Myocyte (in vitro differentiated cells): ENCODE measurements around the gene ARL9. TPM values are rescaled to one million over a fixed set of nuclear protein-coding genes. Genes with fewer than 3 reads are reported as not detected.

Experiments used
- DNase-seq: peaks from one replicate; pipeline ENCODE4 v3.0.0-alpha.2; 2012; ENCODE audit warnings: low read depth
- polyA plus RNA-seq: library from polyadenylated mRNA; unstranded; fragments of >200 nt; gene quantifications from one replicate; pipeline ENCODE4 v1.2.1, GENCODE V29; 2012; ENCODE audit warnings: missing spikeins
- total RNA-seq: library from RNA; depleted of rRNA; stranded (reverse); fragments of >200 nt; gene quantifications from 2 replicates; pipeline ENCODE4 v1.2.3, GENCODE V29; 2014

ARL9 gene, protein sequence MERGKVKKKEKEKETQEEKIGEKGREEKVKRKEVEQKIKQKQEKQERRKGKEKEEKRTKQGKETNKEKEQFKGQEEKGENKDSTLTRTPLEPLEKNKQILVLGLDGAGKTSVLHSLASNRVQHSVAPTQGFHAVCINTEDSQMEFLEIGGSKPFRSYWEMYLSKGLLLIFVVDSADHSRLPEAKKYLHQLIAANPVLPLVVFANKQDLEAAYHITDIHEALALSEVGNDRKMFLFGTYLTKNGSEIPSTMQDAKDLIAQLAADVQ
- total RNA-seq: not detected in 2 replicates
- polyA plus RNA-seq: 0.05 TPM

DNA sequence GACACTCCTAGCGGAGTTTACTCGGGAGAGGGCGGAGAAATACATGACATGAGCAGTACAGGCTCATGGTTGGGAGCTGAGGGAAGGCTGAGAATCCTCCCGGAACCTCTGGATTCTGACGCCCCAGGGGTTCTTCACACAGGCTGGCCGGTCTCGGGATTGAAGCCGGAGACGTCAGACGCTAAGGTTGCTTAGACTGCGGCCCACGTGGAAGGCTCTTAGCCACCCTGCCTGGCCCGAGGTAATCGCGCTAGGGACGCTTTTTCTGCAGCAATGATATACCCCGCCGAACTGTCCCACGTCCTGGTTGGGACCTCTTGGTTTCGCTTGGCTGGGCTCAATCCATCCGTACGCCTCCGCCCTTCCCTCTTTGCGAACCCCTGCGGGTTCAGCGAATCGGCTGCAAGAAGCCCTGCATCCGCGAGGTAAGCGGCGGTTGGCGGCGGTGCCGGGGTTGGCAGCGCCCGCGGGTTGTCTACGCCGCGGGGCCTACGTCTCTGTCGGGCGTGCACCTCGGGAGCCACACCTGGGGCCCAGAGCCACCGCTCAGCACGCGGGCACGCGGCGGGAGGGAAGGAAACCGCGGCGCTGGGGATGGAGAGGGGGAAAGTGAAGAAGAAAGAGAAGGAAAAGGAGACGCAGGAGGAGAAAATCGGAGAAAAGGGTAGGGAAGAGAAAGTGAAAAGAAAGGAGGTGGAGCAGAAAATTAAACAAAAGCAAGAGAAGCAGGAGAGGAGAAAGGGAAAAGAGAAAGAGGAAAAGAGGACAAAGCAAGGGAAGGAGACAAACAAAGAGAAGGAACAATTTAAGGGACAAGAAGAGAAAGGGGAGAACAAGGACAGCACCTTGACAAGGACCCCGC is at the start of gene ARL9:
Gene ARL9, plus strand, starts transcription at position 523 of the 862 bp plus-strand sequence. Its CDS starts 72 bp downstream, at position 595.
- peak; percentile 29 for DNase-seq

DNA sequence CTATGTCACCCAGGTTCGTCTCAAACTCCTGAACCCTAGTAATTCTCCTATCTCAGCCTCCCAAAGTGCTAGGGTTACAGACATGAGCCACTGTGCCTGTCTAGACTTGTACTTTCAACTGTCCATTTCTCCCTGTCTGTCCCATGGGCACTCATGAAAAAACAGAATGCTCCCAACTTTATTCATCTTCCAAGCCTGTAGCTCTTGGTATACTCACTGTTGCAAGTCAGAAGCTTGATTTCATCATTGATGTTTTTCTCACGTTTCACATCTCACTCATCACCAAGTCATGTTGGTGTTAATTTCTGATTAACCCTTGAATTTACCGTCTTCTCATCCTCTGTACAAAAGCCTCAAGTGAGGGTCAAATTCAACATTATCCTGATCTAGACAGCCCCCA is 45.5 kb upstream of the ARL9 start:
- DNase-seq: no peak

DNA sequence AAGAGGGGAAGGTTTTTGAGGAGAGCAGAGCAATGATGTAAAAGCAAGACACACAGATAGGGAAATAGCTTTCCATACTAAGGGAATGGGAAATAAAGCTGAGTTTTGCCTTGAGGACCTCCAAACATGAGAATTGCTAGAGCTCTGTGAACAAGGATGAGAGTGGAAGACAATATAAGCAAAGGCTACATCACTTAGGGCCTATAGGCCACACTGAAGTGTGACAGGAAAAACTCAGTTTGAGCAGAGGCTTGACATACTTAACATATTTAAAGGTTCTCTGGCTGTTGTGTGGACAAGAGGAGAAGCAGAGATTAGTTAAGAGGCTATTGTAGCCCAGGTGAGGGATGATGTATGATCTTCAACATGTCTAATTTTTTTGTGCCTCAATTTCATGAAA is 43.4 kb upstream of the ARL9 start:
- DNase-seq: no peak

DNA sequence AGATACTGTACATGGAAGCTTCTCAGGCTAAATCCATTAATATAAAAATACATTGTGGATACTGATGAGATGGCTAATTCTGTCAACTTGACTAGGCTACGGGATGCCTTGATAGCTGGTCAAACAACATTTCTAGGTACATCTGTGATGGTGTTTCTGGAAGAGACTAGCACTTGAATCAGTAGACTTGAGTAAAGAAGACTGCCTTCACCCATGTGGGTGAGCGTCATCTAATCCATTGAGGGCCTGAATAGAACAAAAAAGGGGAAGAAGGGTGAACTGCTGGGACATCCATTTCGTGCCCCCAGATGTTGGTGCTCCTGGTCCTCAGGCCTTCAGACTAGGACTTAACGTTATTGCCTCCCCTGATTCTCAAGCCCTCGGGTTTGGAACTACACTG is 41.9 kb upstream of the ARL9 start:
- DNase-seq: no peak

DNA sequence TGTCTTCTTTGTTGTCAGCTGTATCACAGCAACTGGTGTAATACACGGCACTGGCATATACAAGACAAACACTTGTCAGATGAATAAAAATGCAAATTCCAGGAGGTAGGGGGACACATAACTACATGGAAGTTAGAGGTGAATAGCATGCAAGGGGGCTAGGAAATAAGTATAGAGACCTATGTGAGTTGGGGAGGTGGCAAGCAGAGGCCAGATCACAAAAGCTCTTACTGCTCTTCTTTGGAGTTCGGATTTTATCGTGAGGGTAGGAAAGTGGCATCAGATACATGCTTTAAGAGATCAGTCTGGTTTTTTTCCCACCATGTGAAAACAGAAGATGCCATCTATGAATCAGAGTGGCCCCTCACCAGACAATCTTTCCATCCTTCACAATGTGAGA is 41.0 kb upstream of the ARL9 start:
- DNase-seq: no peak

DNA sequence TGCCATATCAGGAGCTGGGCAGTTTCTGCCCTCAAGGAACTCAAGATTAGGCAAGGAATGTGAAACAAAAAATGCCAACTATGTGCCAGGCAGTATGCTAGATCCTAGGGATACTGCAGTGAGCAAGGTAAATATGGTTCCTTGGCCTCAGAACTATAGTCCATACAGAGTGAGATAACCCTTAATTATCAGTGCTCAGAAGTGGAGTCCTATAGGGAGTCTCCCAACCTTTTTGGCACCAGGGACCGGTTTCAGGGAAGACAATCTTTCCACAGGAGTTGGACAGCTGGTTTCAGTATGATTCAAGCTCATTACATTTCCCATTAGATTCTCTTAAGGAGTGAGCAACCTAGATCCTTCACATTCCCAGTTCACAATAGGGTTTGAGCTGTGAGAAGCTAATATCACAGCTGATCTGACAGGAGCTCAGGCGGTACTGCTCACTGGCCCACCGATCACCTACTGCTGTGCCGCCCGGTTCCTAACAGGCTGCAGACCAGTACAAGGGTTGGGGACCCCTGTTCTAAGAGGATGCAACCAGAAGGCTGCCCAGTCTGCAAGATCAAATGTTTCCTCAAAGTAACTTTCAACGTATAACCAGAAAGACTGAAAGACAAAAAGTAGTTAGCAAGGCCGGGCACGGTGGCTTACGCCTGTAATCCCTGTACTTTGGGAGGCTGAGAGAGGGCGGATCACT is 39.8 kb upstream of the ARL9 start:
- peak; percentile 49 for DNase-seq

DNA sequence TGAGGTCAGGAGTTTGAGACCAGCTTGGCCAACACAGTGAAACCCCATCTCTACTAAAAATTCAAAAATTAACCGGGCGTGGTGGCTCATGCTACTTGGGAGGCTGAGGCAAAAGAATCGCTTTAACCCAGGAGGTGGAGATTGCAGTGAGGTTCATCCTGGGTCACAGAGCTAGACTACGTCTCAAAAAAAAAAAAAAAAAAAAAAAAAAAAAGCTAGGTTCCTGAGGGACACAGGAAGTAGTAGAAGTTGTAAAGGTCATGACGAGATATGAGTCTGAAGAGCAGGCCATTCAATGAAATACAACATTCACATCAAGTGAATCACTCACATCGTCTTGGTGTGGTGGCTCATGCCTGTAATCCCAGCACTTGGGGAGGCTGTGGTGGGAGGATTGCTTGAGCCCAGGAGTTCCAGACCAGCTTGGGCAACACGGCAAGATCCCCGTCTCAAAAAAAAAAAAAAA is 39.3 kb upstream of the ARL9 start:
- DNase-seq: peak; percentile 58

DNA sequence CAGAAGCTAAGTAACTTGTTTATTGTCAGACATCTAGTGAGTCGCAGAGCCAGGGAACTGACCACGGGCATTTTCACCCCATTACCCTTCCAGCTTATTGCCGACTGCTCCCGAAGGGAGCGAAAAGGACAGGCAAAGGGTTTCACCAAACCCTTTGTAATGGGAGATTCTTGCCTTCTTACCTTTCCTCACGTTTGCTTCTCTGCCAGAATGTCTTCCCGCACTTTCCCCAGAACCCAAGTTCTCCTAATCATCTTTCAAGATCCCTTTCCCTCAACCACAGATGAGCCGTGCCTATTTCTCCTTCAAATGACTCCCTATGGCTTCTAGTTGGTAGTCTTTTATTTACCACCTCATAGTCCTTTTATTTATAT is 38.7 kb upstream of the ARL9 start:
- DNase-seq: no peak

DNA sequence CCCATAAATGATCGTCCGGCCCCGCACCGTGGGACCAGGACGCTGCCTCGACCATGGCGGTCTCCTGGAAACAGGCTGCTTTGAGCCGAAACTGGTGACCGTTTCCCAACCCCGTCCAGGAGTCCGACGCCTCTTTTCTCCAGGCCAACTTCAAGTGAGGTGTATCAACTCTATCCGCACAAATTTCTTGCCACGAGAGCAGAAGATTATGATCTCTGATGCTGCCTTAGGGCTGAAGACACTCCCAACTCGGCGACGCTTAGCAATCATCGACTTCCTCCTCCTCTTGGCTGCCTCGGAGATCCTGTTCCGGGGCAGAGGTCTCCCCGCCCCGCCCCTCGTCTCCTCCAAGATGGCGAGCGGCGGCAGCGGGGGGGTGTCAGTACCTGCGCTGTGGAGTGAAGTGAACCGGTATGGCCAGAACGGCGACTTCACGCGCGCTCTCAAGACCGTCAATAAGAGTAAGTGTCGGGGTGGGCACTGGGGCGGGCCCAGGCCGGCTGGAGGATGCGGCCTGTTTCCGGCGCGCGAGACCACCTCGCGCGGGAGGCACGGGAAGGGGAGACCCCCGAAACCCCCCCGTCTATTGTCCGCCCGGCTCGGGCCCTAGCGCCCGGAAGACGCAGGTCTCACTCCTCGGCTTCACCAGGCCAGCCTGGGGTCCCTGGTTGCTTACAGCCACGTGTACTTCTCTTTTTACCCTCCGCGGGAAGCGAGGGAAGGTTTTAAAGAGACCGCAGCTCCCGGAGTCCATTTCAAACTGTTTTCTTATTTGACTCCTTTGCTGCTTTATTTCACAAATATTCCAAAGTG is 38.1 kb upstream of the ARL9 start, which contains the start of gene SRP72:
Gene SRP72, plus strand, starts transcription at position 334 of the 813 bp plus-strand sequence. Its CDS starts 19 bp downstream, at position 353.
- peak; percentile 85 for DNase-seq

DNA sequence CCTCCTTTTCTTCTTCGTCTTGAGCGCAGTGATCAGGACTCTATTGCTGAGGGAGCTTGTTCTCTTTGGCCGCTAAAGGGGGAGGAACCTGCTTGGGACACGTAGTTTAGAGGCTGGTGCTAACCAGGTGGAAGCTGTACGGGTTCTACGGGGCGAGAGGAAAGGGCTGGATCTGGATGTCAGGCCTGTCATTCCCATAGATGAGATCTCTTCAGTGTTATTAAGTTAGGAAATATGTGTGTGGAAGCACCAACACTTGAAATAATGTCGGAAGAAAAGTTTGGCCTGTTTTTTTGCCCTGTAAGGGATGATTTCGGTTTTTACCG is 37.5 kb upstream of the ARL9 start:
- peak; percentile 41 for DNase-seq

DNA sequence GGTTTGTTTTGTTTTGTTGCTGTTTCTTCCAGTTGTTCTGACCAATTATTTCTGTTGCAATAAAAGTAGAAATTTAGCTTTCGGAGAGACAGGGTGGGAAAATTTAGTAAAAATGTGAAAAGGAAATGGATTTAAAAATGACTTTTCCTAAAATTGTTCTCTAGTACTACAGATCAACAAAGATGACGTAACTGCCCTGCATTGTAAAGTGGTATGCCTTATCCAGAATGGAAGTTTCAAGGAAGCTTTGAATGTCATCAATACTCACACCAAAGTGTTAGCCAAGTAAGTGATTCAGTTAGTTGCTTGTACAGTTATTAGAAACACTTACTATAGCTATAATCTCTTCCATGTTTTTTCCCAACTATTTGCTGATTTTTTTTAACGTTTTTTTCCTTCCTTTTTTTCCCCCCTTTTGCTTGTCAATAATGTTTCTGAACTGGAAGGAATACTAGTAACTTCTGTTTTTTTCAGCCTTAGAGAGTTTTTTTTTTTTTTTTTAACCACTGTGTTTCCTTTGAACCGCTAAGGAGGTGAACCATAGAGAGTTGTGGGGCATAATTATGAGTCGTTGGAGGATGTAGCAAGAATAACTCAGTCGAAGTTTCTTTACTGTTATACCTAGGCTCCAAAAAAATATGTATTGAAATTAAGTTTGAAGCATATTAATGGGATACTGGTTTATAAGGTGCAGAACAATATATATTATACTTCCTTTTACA is 35.9 kb upstream of the ARL9 start:
- no peak for DNase-seq

DNA sequence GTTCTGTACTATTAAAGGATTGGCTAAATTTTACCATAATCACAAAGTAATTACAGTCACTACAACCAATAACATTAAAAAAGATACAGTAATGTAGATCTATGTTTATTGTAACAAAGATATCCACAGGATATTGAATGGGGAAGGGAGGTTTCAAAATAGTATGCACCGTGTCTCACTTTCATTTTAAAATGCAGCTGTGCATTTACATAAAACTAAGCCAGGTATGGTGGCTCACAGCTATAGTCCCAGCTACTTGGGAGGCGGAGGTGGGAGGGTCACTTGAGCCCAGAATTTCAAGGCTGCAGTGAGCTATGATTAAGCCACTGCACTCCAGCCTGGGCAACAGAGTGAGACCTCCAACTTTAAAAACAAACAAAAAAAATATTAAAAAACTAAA is 29.7 kb upstream of the ARL9 start:
- no peak for DNase-seq

DNA sequence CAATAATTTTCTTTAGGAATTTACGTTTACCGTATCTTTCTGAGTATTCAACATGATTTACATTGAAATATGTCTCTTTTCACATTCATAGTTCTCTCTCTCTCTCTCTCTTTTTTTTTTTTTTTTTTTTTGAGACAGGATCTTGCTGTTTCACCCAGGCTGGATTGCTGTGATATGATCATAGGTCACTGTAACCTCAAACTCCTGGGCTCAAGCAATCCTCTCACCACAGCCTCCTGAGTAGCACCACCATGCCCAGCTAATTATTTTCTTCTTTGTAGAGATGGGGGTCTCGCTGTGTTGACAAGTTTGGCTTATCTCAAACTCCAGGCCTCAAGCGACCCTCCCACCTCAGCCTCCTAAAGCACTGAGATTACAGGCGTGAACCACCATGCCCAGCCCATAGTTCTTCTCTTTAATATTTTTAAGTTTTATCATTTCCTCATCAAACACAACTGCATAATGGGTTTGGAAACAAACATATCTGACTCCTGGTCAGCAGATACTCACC is 28.3 kb upstream of the ARL9 start:
- DNase-seq: no peak

DNA sequence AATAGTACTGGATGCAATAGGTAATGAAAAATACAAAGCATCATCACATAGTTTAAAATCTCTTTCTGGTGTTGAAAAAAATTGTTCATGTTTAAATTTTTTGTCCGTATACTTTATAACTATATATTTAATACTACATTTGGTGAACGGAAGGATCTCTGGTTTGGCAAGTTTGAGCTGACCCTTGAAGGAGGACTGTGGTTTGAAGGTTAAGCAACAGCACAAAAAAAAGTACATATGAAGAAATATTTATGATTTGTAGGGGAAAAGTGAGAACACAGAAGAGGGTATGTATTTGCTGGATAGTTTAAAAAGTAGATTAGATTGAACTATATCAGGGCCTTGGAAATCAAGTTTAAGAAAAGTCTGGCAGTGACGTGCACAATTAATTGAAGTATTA is 24.9 kb upstream of the ARL9 start:
- DNase-seq: no peak

DNA sequence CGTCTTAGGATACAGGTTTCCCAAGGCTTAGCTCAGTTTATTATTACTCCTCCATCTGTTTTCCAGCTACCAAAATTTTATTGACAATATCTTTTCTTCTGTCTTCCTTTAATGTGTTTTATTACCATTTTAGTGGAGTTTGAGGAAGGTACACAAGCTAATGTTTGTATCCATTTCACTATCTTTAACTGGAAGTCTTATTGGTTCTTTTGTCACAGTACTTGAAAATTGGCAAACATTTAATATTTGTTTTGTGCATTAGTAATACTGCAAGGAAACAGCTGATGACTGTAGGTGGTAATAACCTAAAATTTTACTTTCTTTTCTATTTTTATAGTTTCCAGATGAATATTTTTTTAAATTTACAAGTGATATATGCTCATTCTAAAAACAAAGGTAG is 9.3 kb upstream of the ARL9 start:
- DNase-seq: no peak

DNA sequence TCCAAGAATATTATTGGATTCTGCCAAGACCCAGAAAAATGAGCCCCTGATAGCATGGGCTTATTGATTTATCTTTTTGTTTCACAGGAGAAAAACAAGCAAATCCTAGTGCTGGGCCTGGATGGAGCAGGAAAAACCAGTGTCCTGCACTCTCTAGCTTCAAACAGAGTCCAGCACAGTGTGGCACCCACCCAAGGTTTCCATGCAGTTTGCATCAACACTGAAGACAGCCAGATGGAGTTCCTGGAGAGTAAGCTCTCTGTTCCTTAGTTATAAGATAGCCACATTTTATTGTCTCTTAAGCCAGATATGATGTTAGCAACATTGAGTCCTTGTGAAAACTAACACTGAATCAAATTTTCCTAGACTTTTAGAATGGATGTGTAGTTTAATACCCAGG is 5.5 kb downstream of the ARL9 start:
- DNase-seq: no peak

DNA sequence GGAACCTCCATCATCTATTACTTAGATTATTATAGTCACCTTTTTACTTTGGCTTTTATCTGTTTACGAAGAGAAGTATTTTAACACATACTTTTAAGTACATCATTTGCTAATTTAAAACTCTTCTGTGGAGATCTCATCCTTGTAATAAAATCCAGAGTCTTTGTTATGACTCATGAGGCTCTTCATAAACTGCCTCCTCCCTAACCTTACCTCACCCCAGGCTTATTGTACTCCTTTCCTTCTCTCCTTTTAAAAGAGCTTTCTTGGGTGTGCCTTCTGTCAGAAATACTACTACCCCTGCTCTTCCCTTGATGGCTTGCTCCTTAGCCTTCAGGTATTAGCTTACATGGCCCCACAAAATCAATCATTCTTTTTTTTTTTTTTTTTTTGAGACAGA is 6.6 kb downstream of the ARL9 start:
- DNase-seq: peak; percentile 28

DNA sequence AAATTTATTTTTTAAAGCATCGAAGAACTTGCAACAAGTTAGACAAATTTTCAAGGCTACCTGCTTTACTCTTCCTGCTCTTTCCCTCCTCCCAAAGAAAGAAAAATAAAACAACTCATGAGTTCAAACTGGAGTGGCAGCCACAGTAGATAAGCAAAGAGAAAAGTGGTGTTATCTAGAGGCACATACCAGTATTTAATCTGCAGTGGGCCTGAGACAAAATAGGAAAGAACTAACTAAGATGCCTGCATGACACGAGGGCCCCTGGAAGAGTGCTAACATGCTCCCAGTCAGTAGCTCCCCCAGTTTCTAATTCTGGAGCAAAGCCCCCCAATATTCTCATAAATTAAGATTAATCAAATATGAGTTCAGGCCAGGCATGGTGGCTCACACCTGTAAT is 7.9 kb downstream of the ARL9 start:
- DNase-seq: no peak

DNA sequence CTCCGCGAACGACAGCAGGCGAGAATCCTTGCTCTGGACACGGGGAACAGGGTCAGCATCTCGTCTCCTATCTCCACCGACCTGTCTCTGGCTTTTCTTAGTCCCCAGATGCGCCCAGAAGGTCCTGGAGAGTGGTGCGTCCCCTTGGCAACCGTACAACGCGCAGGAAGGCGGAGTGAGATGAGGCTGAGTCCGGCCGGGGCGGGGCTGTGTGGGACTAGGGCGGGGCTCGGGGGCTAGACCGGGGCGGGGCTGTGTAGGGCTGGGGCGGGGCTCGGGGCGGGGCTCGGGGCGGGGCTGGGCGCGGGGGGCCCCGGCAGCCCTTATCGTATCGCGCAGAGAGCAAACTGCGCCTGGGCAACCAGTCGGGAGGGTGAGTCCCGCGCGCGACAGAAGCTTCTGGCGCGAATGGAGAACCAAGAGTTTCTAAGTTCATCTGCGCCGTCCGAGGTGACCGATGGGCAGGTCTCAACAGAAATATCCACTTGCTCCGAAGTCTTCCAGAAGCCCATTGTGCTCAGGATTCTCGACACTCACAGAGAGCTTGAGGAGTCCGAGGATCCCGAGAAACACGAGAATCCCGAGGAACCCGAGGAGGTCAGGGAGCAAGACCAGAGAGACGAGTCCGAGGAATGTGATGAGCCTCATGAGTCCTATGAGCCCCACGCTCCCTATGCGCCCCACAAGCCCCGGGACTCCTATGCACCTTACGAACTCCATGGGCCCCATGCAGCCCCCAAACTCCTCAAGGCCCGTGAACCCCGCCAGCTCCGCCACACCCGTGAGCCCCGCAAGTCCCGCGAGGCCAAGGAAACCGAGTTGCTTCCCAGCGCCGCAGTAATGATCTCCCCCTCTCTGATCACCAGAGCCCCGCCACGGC is 24.9 kb downstream of the ARL9 start:
- peak; percentile 70 for DNase-seq
